GM04504 (cell line): ENCODE data around the gene HS3ST2.
"Not testable (repeated sequence)": the region's sequence is repeated elsewhere in the genome, so short reads cannot be mapped to it uniquely, and the experiment has no call there.

Experiments used
- DNase-seq: peaks from one replicate; pipeline ENCODE4 v3.0.0-alpha.2; 2012; ENCODE audit warnings: low read depth

HS3ST2 gene

GRCh38 chr16:22813223-22813947 is 577 bp upstream of the HS3ST2 start:
- DNase-seq: peak; percentile 3

GRCh38 chr16:22814711-22815105 is 746 bp downstream of the HS3ST2 start:
- DNase-seq: no peak

- no peak for DNase-seq
Observed at GRCh38 chr16:22815863-22816262, 1.9 kb downstream of the HS3ST2 start.

GRCh38 chr16:22816475-22816874 is 2.5 kb downstream of the HS3ST2 start:
- no peak for DNase-seq

GRCh38 chr16:22818736-22819135 is 4.8 kb downstream of the HS3ST2 start:
- not testable (repeated sequence) for DNase-seq

- DNase-seq: no peak
Observed at GRCh38 chr16:22838681-22839080, 24.7 kb downstream of the HS3ST2 start.

GRCh38 chr16:22842031-22842430 is 28.1 kb downstream of the HS3ST2 start:
- DNase-seq: not testable (repeated sequence)

- DNase-seq: no peak
Observed at GRCh38 chr16:22843122-22843521, 29.2 kb downstream of the HS3ST2 start.

GRCh38 chr16:22843856-22844255 is 29.9 kb downstream of the HS3ST2 start:
- no peak for DNase-seq

- no peak for DNase-seq
Observed at GRCh38 chr16:22844416-22844815, 30.5 kb downstream of the HS3ST2 start.

- DNase-seq: no peak
Observed at GRCh38 chr16:22847100-22847499, 33.1 kb downstream of the HS3ST2 start.

- DNase-seq: no peak
Observed at GRCh38 chr16:22847690-22848089, 33.7 kb downstream of the HS3ST2 start.

- DNase-seq: no peak
Observed at GRCh38 chr16:22848451-22848850, 34.5 kb downstream of the HS3ST2 start.

- no peak for DNase-seq
Observed at GRCh38 chr16:22849517-22849916, 35.6 kb downstream of the HS3ST2 start.

- no peak for DNase-seq
Observed at GRCh38 chr16:22855231-22855630, 41.3 kb downstream of the HS3ST2 start.

- no peak for DNase-seq
Observed at GRCh38 chr16:22857296-22858025, 43.5 kb downstream of the HS3ST2 start.

- DNase-seq: no peak
Observed at GRCh38 chr16:22859925-22860324, 46.0 kb downstream of the HS3ST2 start.

- no peak for DNase-seq
Observed at GRCh38 chr16:22861580-22861979, 47.6 kb downstream of the HS3ST2 start.

GRCh38 chr16:22862046-22862445 is 48.1 kb downstream of the HS3ST2 start:
- no peak for DNase-seq

- no peak for DNase-seq
Observed at GRCh38 chr16:22864375-22864774, 50.4 kb downstream of the HS3ST2 start.

- no peak for DNase-seq
Observed at GRCh38 chr16:22868593-22869224, 54.7 kb downstream of the HS3ST2 start.

GRCh38 chr16:22871861-22872260 is 57.9 kb downstream of the HS3ST2 start:
- DNase-seq: no peak

- DNase-seq: no peak
Observed at GRCh38 chr16:22874394-22874793, 60.4 kb downstream of the HS3ST2 start.
